ENCODE data around the gene TMEM52B.
A peak's percentile ranks its signal among the peaks of the same experiment; 100 is the strongest.
"Not testable (repeated sequence)": the region's sequence is repeated elsewhere in the genome, so short reads cannot be mapped to it uniquely, and the experiment has no call there.

TMEM52B gene

GRCh38 chr12:10197879-10198278 is 19.0 kb downstream of the TMEM52B start:
- DNase-seq (ENCODE audit: extremely low spot score): no peak
- POLR2A ChIA-PET: no interaction called here
- CTCF ChIA-PET: interaction anchor here (0.5 to 0.8 kb wide), 2 partner anchors 11 to 46 kb away, joined by 3 to 4 read pairs; no protein-coding TSS in a partner anchor
- no peak for TF ChIP-seq TARDBP (IDR thresholded peaks at IDR 0.05)
- no peak for TF ChIP-seq LEF1 (IDR thresholded peaks at IDR 0.05; ENCODE audit: borderline replicate concordance)
- no peak for TF ChIP-seq HDGF (IDR thresholded peaks at IDR 0.05; ENCODE audit: borderline replicate concordance)
- no peak for TF ChIP-seq ELF4 (IDR thresholded peaks at IDR 0.05)
- TF ChIP-seq PKNOX1 (IDR thresholded peaks at IDR 0.05): no peak
- TF ChIP-seq FOXK2 (IDR thresholded peaks at IDR 0.05): no peak
- TF ChIP-seq NFRKB (IDR thresholded peaks at IDR 0.05): no peak
- no peak for TF ChIP-seq ARNT (IDR thresholded peaks at IDR 0.05)
- TF ChIP-seq CTBP1 (IDR thresholded peaks at IDR 0.05; ENCODE audit: borderline replicate concordance): no peak
- TF ChIP-seq SUZ12 (IDR thresholded peaks at IDR 0.05): no peak
- TF ChIP-seq ZNF384 (IDR thresholded peaks at IDR 0.05): no peak

GRCh38 chr12:10204495-10204894 is 25.7 kb downstream of the TMEM52B start:
- POLR2A ChIA-PET; CTCF ChIA-PET; DNase-seq (ENCODE audit: extremely low spot score): not testable (repeated sequence)

GRCh38 chr12:10205220-10205807 is 26.5 kb downstream of the TMEM52B start:
- ChIA-PET POLR2A (no interaction called here), CTCF (no interaction called here)
- TF ChIP-seq PKNOX1 (IDR thresholded peaks at IDR 0.05) (no peak), SP1 (IDR thresholded peaks at IDR 0.05) (no peak), NFRKB (IDR thresholded peaks at IDR 0.05) (no peak), ELF4 (IDR thresholded peaks at IDR 0.05) (no peak), ZNF384 (IDR thresholded peaks at IDR 0.05) (no peak), CTBP1 (IDR thresholded peaks at IDR 0.05; ENCODE audit: borderline replicate concordance) (no peak), ARNT (IDR thresholded peaks at IDR 0.05) (no peak), BHLHE40 (IDR thresholded peaks at IDR 0.05; ENCODE audit: borderline replicate concordance) (no peak), L3MBTL2 (conservative IDR thresholded peaks at IDR 0.05) (no peak), FOXM1 (IDR thresholded peaks at IDR 0.05; ENCODE audit: borderline replicate concordance) (no peak), FOXK2 (IDR thresholded peaks at IDR 0.05) (no peak)
- no peak for DNase-seq (ENCODE audit: extremely low spot score)

GRCh38 chr12:10207136-10207535 is 28.3 kb downstream of the TMEM52B start:
- ChIA-PET POLR2A (no interaction called here), CTCF (no interaction called here)
- TF ChIP-seq CTBP1 (IDR thresholded peaks at IDR 0.05; ENCODE audit: borderline replicate concordance) (no peak), FOXM1 (IDR thresholded peaks at IDR 0.05; ENCODE audit: borderline replicate concordance) (no peak)
- no peak for DNase-seq (ENCODE audit: extremely low spot score)

- DNase-seq (ENCODE audit: extremely low spot score): no peak
- TF ChIP-seq FOXM1 (IDR thresholded peaks at IDR 0.05; ENCODE audit: borderline replicate concordance) (no peak), ARNT (IDR thresholded peaks at IDR 0.05) (no peak), ELF4 (IDR thresholded peaks at IDR 0.05) (no peak)
- ChIA-PET CTCF (interaction anchor here (0.6 kb wide), 1 partner anchor 475 kb away, joined by 3 read pairs; no protein-coding TSS in a partner anchor), POLR2A (no interaction called here)
Observed at GRCh38 chr12:10210225-10210624, 31.4 kb downstream of the TMEM52B start.

- ChIA-PET POLR2A (no interaction called here), CTCF (no interaction called here)
- no peak for TF ChIP-seq CTBP1 (IDR thresholded peaks at IDR 0.05; ENCODE audit: borderline replicate concordance)
- no peak for DNase-seq (ENCODE audit: extremely low spot score)
Observed at GRCh38 chr12:10211101-10211939, 32.5 kb downstream of the TMEM52B start.

- ChIA-PET CTCF (no interaction called here), POLR2A (interaction anchor here (1.0 to 2.8 kb wide), 4 partner anchors 14 to 401 kb away, joined by 4 to 15 read pairs (median 8); partner anchors contain the start of gene MAGOHB)
- DNase-seq (ENCODE audit: extremely low spot score): peak; percentile 92
- TF ChIP-seq FOXK2 (IDR thresholded peaks at IDR 0.05) (no peak), ARNT (IDR thresholded peaks at IDR 0.05) (peak; percentile 39; the same call in 1 of the 2 replicates), CTBP1 (IDR thresholded peaks at IDR 0.05; ENCODE audit: borderline replicate concordance) (no peak), L3MBTL2 (conservative IDR thresholded peaks at IDR 0.05) (peak; percentile 20; the same call in 1 of the 2 replicates), PKNOX1 (IDR thresholded peaks at IDR 0.05) (0 out of 2 replicates have a peak, but pooled peaks have one; percentile 30)
Observed at GRCh38 chr12:10211940-10212738, 33.3 kb downstream of the TMEM52B start.

All from HEK293T (cell line).